GM18505 (cell line): Measurements from ENCODE around the gene FOXF1.
A peak's percentile ranks its signal among the peaks of the same experiment; 100 is the strongest.

Experiments
- ATAC-seq: cut with Tn5 transposase; IDR thresholded peaks from one replicate; pipeline ENCODE4 v1.9.1; 2021; ENCODE audit not compliant: unreplicated experiment
- POLR2A ChIP-seq: IDR thresholded peaks from 4 replicates; pipeline ENCODE4 v1.6.1; 2011; ENCODE audit warnings: borderline replicate concordance; ENCODE audit not compliant: insufficient read depth, insufficient read length; ENCODE audit errors: extremely low read depth

Gene FOXF1

GRCh38 chr16:86550281-86550680, 40.0 kb downstream of the FOXF1 start:
- TF ChIP-seq POLR2A, result no peak
- no peak for ATAC-seq

- TF ChIP-seq POLR2A, result no peak
- no peak for ATAC-seq
Measured at GRCh38 chr16:86553356-86553755, 43.0 kb downstream of the FOXF1 start.

- no peak for ATAC-seq
- no peak for TF ChIP-seq POLR2A
Measured at GRCh38 chr16:86554599-86554916, 44.2 kb downstream of the FOXF1 start.

DNA sequence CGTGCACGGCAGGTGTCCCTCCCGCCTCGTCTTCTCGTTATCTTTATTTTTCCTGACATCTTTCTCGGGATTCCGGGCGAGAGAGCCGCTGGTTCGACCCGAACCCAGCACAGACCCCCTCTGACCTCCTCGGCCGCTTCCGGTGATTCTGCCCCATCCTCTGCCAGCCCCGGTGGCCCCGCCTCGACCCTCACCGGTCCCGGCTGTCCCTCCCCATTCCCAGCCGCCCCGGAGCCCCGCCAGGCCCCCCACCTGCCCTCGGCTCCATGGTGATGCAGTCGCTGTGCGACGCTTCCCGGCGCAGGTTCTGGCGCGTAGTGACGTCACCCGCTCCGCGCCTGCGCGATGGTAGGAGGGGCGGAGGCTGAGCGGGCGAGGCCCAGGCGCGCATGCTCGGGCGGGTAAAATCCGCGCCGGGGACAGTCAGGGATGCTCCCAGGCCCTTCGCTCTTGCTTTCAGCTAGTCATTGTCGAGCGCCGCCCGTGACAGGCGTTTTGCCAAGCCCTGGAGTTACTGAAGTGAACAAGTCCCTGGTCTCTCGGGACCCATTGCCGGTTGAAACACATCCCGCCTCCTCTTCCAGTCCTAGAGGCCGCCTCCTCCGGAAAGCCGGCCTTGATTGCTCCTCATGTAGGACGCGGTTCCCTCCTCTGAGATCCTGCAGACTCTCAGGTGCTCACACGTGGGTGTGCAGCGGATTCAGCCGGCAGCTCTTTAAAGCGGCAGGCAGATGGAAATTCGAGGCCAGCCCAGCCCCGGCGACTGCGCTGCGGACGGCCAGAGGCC, 44.8 kb downstream of the FOXF1 start, which contains the start of gene MTHFSD:
Gene MTHFSD, minus strand, starts transcription at position 319 of the 787 bp plus-strand sequence. Its CDS starts 51 bp downstream, at position 268.
- peak; percentile 93 for TF ChIP-seq POLR2A
- ATAC-seq, result peak; percentile 93

DNA sequence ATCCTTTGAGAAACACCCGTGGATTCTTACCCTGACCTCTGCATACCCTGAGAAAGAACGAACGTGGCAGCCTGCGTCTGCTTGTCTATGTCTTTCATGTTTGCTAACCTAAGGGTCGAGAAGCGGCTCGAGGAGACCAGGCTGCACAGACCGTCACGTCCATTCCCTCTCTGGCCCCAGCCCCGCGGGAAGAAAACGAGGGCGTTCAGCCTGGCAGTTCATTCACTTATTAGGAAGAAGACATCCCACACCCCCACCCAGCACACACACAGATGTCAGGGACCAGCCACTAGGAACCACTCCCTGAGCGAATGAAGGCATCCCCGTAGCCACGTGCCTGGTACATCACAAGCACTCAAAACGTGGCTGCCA, 45.4 kb downstream of the FOXF1 start:
- ATAC-seq, result no peak
- TF ChIP-seq POLR2A, result no peak

DNA sequence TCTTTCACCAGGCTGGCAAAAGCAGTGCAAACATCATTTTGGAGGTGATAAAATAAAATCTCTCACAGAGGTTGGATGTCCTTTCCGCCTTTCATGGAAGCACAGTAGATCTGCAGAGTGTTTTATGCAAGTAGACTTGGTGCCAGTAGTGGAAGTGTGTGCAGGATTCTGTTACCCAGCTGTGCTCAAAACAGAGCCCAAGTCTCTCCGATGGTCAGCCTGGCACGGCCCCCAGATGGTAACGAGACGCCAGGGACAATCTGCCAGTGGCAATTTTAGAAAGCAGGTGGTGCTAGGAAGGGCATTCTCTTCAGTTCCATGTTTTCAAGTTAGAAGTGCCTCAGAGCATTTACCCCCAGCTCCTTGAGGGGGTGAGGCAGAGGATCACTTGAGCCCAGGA, 46.2 kb downstream of the FOXF1 start:
- ATAC-seq, result no peak
- no peak for TF ChIP-seq POLR2A

- no peak for ATAC-seq
- no peak for TF ChIP-seq POLR2A
Measured at GRCh38 chr16:86557587-86557986, 47.3 kb downstream of the FOXF1 start.

DNA sequence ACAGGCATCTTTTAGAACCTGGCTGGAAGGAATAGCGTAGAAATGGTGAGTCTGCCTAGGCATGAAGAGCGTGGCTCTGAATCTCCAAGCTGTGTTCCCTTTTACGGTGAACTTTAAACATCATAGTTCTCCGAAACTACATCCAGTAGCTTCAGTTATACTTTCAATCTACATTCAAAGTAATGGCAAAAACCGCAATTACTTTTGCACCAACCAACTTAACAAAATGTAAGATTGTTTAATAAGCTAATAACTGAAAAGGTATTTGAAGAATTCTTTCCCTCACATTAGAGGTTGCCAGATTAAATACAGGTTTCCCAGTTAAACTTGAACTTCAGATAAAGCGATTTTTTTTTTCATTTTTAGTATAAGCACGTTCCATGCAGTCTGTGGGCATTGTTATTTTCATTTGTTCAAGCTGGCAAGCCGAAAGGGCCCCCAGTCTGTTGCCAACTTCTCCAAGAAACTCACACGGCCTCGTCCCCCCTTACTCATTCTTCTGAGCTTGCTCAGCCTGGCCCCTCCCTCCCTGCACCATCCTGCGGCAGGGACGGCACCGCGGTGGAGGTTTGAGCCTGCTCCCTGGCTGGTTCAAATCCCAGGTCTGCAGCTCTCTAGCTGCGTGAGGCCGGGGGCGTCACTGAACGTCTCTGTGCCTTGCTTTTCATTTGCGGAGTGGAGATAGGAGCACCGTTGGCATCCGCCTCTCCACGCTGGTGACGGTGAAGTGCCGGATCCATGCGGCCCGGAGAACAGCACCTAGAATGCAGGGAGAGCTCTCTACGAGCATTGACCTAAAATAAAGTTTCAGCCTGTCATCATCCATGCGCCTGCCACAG, 48.2 kb downstream of the FOXF1 start:
- ATAC-seq, result no peak
- no peak for TF ChIP-seq POLR2A

- TF ChIP-seq POLR2A, result no peak
- no peak for ATAC-seq
Measured at GRCh38 chr16:86559802-86560305, 49.5 kb downstream of the FOXF1 start.

DNA sequence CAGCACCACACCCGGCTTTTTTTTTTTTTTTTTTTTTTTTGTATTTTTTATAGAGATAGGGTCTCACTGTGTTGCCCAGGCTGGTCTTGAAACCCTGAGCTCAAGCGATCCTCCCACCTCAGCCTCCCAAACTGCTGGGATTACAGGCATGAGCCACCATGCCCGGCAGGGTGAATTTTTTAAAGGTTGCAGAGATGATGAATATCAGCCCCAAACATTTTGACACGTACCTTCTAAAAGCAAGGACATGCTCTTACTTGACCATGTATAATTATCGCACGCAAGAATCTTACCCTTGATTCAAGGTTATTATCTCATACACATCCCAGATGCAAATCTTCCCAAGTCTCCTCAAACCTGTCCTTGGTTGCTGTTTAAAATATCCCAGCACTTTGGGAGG, 52.0 kb downstream of the FOXF1 start:
- no peak for TF ChIP-seq POLR2A
- ATAC-seq, result no peak

DNA sequence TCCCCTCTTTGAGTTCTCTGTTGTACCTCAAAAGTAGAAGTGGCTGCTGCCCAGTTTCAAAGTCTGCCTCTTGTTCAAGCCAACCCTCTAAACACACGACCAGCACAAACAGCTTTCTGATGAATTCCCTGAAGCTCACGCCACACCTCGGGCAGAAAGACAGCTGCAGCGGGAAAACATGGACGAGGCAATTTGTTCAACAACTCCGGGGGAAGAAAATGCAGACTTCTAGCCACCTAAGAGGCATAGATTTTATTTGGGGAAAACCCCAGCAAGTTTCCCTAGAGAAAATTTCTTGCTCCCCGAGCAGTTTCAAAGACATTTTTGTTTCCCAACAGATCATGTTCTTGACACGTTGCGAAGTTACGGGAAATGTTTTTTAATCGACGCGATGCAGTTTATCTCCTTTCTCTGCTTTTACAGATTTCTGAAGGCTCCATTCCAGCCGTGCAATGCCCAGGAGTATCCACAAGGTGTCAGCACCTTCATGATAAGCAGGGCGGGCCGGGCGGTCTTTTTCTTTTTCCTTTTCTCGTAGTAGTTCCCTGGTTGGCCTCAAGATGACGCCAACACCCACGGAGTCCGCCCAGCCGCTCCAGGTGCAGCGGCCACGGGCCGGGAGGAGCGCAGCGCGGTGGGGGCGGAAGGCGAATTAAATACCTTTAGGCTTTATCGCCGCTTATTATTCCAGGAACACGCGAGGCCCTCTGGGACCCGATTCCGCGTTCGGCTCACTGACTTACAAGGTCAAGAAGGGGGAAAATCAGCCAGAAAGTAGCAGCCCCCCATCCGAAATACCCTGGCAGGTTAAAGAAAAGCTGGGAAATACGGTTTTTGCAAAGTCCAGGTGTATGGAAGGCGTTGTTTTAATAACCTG, 53.4 kb downstream of the FOXF1 start:
- peak; percentile 74 for ATAC-seq
- no peak for TF ChIP-seq POLR2A
